Tibial nerve (tissue), 4 donors: ENCODE results near the gene RSRC1. TPM values are rescaled to one million over a fixed set of nuclear protein-coding genes. Genes with fewer than 3 reads are reported as not detected.

Source experiments
- DNase-seq, 2 donors: peaks; one replicate each; pipeline ENCODE4 v3.0.0-alpha.2; 2019; ENCODE audit warnings: low spot score in 2 of 2
- H3K27ac ChIP-seq, 4 donors: fragments of 200-600 bp; sonication (generic) in 3 of 4; one replicate each; pipeline ENCODE4 v1.5.1; 2017 to 2019; ENCODE audit warnings: mild to moderate bottlenecking in 1 of 4
- H3K27me3 ChIP-seq, 2 donors: fragments of 200-600 bp; sonication (generic) in 1 of 2; one replicate each; pipeline versions ENCODE4 v1.5.1 to v1.6.0; 2017 to 2019
- H3K36me3 ChIP-seq, 3 donors: fragments of 200-600 bp; sonication (generic); one replicate each; pipeline ENCODE4 v1.5.1; 2018 to 2019
- H3K4me1 ChIP-seq, 4 donors: fragments of 200-600 bp; sonication (generic) in 3 of 4; one replicate each; pipeline ENCODE4 v1.5.1; 2017 to 2019
- H3K4me3 ChIP-seq, 4 donors: fragments of 200-600 bp; sonication (generic) in 3 of 4; one replicate each; pipeline ENCODE4 v1.5.1; 2017 to 2019; ENCODE audit warnings: mild to moderate bottlenecking in 1 of 4, moderate library complexity in 1 of 4
- H3K9me3 ChIP-seq, 4 donors: fragments of 200-600 bp; sonication (generic) in 3 of 4; one replicate each; pipeline ENCODE4 v1.5.1; 2017 to 2019
- EP300 ChIP-seq, 2 donors: sonication (generic); formaldehyde crosslinking; IDR thresholded peaks; one replicate each; pipeline ENCODE4 v1.6.1; 2017; ENCODE audit warnings: antibody characterized with exemption in 2 of 2, mild to moderate bottlenecking in 1 of 2
- POLR2A ChIP-seq, 2 donors: fragments of 450-650 bp; IDR thresholded peaks; one replicate each; pipeline ENCODE4 v1.6.1; 2017; ENCODE audit warnings: antibody characterized with exemption in 2 of 2, mild to moderate bottlenecking in 2 of 2, moderate library complexity in 2 of 2
- WGBS, 2 donors: methylation state at CpG; one replicate each; pipeline ENCODE4 v1.1.5; 2018; 5-methylcytosine and 5-hydroxymethylcytosine counted together
- total RNA-seq, 4 donors: library from RNA; depleted of rRNA; stranded (reverse); fragments of >200 nt; gene quantifications; one replicate each; pipeline ENCODE4 v1.1.0, GENCODE V29; 2016
- TF ChIP-seq, protein P1 (sequence below), 5 experiments: fragments of 200-600 bp in 3 of 5; fragments of 450-650 bp in 2 of 5; sonication (generic) in 3 of 5; IDR thresholded peaks; one replicate each; pipeline ENCODE4 v1.5.1; 2016 to 2019; ENCODE audit warnings: antibody characterized with exemption in 5 of 5, mild to moderate bottlenecking in 3 of 5, moderate library complexity in 2 of 5

The RSRC1 gene
- total RNA-seq, 4 donors from 2014 or later, result 58.2 to 70.5 (median 68.6) TPM

GRCh38 chr3:158519776-158520175, 409.9 kb downstream of the RSRC1 start:
- TF ChIP-seq POLR2A (IDR thresholded peaks at IDR 0.05) (no peak), EP300 (IDR thresholded peaks at IDR 0.05) (no peak)
- TF ChIP-seq, protein P1, sequence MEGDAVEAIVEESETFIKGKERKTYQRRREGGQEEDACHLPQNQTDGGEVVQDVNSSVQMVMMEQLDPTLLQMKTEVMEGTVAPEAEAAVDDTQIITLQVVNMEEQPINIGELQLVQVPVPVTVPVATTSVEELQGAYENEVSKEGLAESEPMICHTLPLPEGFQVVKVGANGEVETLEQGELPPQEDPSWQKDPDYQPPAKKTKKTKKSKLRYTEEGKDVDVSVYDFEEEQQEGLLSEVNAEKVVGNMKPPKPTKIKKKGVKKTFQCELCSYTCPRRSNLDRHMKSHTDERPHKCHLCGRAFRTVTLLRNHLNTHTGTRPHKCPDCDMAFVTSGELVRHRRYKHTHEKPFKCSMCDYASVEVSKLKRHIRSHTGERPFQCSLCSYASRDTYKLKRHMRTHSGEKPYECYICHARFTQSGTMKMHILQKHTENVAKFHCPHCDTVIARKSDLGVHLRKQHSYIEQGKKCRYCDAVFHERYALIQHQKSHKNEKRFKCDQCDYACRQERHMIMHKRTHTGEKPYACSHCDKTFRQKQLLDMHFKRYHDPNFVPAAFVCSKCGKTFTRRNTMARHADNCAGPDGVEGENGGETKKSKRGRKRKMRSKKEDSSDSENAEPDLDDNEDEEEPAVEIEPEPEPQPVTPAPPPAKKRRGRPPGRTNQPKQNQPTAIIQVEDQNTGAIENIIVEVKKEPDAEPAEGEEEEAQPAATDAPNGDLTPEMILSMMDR (IDR thresholded peaks at IDR 0.05), result no peak
- WGBS, 2 donors, result 71 to 79% methylated on average over 1 of the region's 1 CpG

DNA sequence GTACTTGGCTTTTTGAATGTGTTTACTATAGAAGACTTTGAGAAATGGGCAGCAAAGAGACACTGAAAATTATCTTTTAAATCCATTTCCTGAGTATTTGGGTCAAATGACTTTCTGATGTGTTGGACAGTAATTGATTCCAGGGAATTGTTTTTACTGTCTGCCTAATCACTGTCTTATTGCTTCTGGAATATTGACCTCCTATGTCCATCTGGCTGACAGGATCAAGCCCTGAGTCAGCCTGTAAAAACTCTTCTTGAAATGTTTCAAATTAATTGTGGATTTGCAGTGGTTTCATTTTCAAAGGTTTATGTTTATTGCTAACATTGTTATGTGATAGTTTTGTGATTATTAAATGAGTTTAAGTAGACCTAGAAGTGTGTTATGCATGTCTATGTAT, 410.5 kb downstream of the RSRC1 start:
- H3K9me3 ChIP-seq, result peaks cover 0 to 11% (median 3%) of the 10 kb centered on the region in 4 donors
- no peak for TF ChIP-seq EP300 (IDR thresholded peaks at IDR 0.05)
- TF ChIP-seq, protein P1 (IDR thresholded peaks at IDR 0.05), result no peak
- TF ChIP-seq POLR2A (IDR thresholded peaks at IDR 0.05), result no peak
- H3K36me3 ChIP-seq, result no peaks in the 10 kb centered on the region
- no peaks in the 10 kb centered on the region for H3K4me1 ChIP-seq
- H3K27me3 ChIP-seq, result no peaks in the 10 kb centered on the region
- no peak for DNase-seq
- no peak overlapping the region for H3K27ac ChIP-seq
- H3K4me3 ChIP-seq, result no peak overlapping the region

More at GRCh38 chr3:158519776-158520175, 409.9 kb downstream of the RSRC1 start:
- no peaks in the 10 kb centered on the region for H3K36me3 ChIP-seq
- no peaks in the 10 kb centered on the region for H3K27me3 ChIP-seq
- no peak for DNase-seq
- no peak overlapping the region for H3K4me3 ChIP-seq
- peaks cover 0 to 11% (median 3%) of the 10 kb centered on the region in 4 donors for H3K9me3 ChIP-seq
- no peaks in the 10 kb centered on the region for H3K4me1 ChIP-seq
- no peak overlapping the region for H3K27ac ChIP-seq

DNA sequence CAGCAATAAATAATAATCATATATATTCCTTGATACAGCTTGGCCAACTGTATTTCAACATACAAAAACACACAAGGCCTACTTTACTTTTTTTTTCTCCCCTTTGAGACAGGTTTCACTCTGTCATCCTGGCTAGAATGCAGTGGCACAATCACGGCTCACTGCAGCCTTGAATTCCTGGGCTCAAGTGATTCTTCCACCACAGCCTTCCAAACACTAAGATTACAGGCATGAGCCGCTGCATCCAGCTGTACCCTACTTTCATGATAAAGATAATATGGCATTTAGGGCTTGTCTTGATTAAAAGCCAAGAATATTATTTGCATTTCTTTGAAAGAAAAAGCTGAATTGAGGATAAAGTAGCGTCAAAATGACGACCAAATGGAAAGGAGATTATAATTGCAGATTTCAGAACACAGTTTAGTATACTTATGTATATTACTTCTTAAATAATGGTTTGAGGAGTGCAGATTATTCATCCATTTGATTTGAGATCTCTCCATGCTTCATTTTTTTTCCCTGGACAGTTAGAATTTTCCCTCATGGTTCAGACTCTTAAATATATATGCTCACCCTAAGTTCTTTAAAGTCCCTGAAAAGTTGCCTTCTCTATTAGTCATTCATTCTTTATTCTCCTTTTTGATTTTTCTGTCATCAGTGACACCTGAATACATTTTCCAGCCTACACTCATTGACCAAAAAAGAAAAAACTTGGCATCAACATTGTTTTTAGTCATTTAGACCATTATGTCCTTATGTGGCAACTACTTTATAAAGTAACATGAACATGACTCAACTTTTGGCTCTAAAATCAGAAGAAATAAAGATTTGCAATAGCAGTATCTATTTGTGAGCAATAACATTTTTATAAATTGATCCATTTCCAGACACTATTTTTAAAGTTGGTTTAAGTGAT, 412.6 kb downstream of the RSRC1 start:
- Histone ChIP-seq H3K4me3 (no peak overlapping the region), H3K36me3 (no peaks in the 10 kb centered on the region), H3K4me1 (no peaks in the 10 kb centered on the region), H3K27me3 (no peaks in the 10 kb centered on the region), H3K27ac (no peak overlapping the region), H3K9me3 (peaks cover 0 to 2% (median 0%) of the 10 kb centered on the region in 4 donors)
- TF ChIP-seq, protein P1 (IDR thresholded peaks at IDR 0.05), result no peak
- TF ChIP-seq POLR2A (IDR thresholded peaks at IDR 0.05), result no peak
- TF ChIP-seq EP300 (IDR thresholded peaks at IDR 0.05), result no peak
- 72 to 79% methylated on average over 4 of the region's 4 CpGs for WGBS, 2 donors
- DNase-seq, result no peak

- H3K4me3 ChIP-seq, result no peak overlapping the region
- H3K36me3 ChIP-seq, result no peaks in the 10 kb centered on the region
- peaks cover 0 to 2% (median 0%) of the 10 kb centered on the region in 4 donors for H3K9me3 ChIP-seq
- 89 to 90% methylated on average over 7 of the region's 7 CpGs for WGBS, 2 donors
- no peaks in the 10 kb centered on the region for H3K4me1 ChIP-seq
- TF ChIP-seq POLR2A (IDR thresholded peaks at IDR 0.05) (no peak), EP300 (IDR thresholded peaks at IDR 0.05) (no peak)
- TF ChIP-seq, protein P1 (IDR thresholded peaks at IDR 0.05), result no peak
- no peak for DNase-seq
- H3K27me3 ChIP-seq, result no peaks in the 10 kb centered on the region
- H3K27ac ChIP-seq, result no peak overlapping the region
Observed at GRCh38 chr3:158528076-158528674, 418.3 kb downstream of the RSRC1 start.

DNA sequence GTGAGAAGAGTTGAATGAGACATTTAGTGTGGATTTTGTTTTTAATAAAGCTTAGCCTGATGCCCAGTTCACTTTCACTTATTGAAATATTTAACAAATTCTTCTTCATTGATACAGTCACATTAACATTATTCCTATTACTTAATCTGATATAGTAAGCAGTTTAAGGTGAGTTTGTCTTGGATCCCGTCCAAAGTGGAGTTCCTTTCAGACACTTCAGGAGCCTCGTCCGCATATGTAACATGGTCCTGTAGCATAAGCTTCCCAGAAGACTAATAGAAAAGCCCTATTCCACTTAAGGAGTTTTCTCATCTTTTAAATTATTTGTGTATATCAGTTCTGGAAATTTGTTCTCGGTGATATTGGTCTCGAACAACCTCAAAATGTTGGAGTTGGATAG, 421.4 kb downstream of the RSRC1 start:
- H3K4me3 ChIP-seq, result no peak overlapping the region
- no peak for DNase-seq
- no peaks in the 10 kb centered on the region for H3K36me3 ChIP-seq
- H3K27ac ChIP-seq, result no peak overlapping the region
- TF ChIP-seq, protein P1 (IDR thresholded peaks at IDR 0.05), result no peak
- TF ChIP-seq POLR2A (IDR thresholded peaks at IDR 0.05), result no peak
- TF ChIP-seq EP300 (IDR thresholded peaks at IDR 0.05), result no peak
- no peaks in the 10 kb centered on the region for H3K9me3 ChIP-seq
- no peaks in the 10 kb centered on the region for H3K4me1 ChIP-seq
- H3K27me3 ChIP-seq, result no peaks in the 10 kb centered on the region
- WGBS, 2 donors, result 83 to 86% methylated on average over 5 of the region's 5 CpGs
